AG04450 (cell line): Measurements from ENCODE around the gene OR1I1. TPM values are rescaled to one million over a fixed set of nuclear protein-coding genes. Genes with fewer than 3 reads are reported as not detected.

Experiments used
- CTCF ChIA-PET: fragments of 300-600, 350-600 bp; formaldehyde crosslinking; extraction: SDS; loops from one replicate; lab custom pipeline; 2022; ENCODE audit warnings: antibody characterized with exemption, inconsistent platforms; lab: Charles Lee
- POLR2A ChIA-PET: fragments of 350-600 bp; formaldehyde crosslinking; extraction: SDS; loops from one replicate; lab custom pipeline; 2021; ENCODE audit warnings: antibody characterized with exemption, inconsistent platforms; lab: Yijun Ruan, JAX
- DNase-seq: peaks from one replicate; pipeline ENCODE4 v3.0.0-alpha.2; 2011; ENCODE audit warnings: low read depth, low spot score
- H3K27ac ChIP-seq: one replicate; pipeline ENCODE4 v1.5.1; 2012; ENCODE audit warnings: low read depth, low read length, control low read depth
- H3K27me3 ChIP-seq: one replicate; pipeline ENCODE4 v1.6.0; 2012; ENCODE audit warnings: low read length; ENCODE audit not compliant: control insufficient read depth, insufficient read depth
- H3K4me3 ChIP-seq: 2 replicates; pipeline ENCODE4 v1.5.1; 2011; ENCODE audit warnings: mild to moderate bottlenecking, low read depth, low read length, control low read depth
- H3K9me3 ChIP-seq: 2 replicates; pipeline ENCODE4 v1.5.1; 2012; ENCODE audit warnings: low read length; ENCODE audit not compliant: control insufficient read depth, insufficient read depth
- polyA plus RNA-seq: library from polyadenylated mRNA; depleted of rRNA; stranded (reverse); fragments of >200 nt; gene quantifications from 2 replicates; pipeline ENCODE4 v1.2.3, GENCODE V29; 2011
- TF ChIP-seq, protein P1 (sequence below): IDR thresholded peaks from 2 replicates; pipeline ENCODE4 v1.5.1; 2011; ENCODE audit warnings: low read depth, low read length, control low read depth, inconsistent platforms

OR1I1 gene
- polyA plus RNA-seq, 1 experiment, result not detected

DNA sequence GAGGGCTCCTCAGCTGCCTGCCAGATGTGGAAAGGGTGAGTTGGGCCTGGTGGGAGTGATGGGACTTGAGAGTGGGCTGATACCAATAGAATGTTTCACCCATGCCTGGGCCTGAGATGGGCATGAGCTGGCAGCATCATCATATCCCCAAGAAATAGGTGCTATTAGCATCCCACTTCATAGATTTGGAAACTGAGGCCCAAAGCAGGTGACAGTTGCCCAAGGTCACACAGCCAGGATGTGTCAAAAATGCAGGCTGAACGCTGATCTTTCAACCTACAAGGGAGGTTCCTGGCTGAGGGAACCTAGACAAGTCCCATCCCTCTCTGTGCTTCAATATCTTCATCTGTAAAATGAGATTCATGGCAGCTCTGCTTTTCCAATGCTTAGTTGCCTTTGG, 29.7 kb downstream of the OR1I1 start:
- CTCF ChIA-PET, result no interaction called here
- POLR2A ChIA-PET, result interaction anchor here (0.6 kb wide), 1 partner anchor 157 kb away, joined by 4 read pairs; no protein-coding TSS in a partner anchor
- TF ChIP-seq, protein P1, sequence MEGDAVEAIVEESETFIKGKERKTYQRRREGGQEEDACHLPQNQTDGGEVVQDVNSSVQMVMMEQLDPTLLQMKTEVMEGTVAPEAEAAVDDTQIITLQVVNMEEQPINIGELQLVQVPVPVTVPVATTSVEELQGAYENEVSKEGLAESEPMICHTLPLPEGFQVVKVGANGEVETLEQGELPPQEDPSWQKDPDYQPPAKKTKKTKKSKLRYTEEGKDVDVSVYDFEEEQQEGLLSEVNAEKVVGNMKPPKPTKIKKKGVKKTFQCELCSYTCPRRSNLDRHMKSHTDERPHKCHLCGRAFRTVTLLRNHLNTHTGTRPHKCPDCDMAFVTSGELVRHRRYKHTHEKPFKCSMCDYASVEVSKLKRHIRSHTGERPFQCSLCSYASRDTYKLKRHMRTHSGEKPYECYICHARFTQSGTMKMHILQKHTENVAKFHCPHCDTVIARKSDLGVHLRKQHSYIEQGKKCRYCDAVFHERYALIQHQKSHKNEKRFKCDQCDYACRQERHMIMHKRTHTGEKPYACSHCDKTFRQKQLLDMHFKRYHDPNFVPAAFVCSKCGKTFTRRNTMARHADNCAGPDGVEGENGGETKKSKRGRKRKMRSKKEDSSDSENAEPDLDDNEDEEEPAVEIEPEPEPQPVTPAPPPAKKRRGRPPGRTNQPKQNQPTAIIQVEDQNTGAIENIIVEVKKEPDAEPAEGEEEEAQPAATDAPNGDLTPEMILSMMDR, result no peak
- Histone ChIP-seq H3K27me3 (no peaks in the 10 kb centered on the region), H3K4me3 (no peak overlapping the region), H3K27ac (no peak overlapping the region), H3K9me3 (peaks cover 10% of the 10 kb centered on the region)
- no peak for DNase-seq

DNA sequence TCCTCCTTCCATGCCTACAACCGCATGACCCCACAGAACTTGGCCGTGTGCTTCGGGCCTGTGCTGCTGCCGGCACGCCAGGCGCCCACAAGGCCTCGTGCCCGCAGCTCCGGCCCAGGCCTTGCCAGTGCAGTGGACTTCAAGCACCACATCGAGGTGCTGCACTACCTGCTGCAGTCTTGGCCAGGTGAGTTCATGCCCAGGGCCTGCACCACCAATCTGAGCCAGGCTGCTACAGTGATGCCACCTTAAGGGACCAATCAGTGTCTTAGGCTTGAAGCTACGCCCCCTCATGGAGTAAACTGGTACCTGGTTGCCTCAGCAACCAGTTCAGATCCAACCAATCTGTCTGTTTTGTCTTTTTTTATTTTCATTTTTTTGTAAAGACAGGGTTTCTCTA, 30.4 kb downstream of the OR1I1 start:
- POLR2A ChIA-PET, result interaction anchor here (0.8 kb wide), 1 partner anchor 220 kb away, joined by 3 read pairs; no protein-coding TSS in a partner anchor
- no peaks in the 10 kb centered on the region for H3K27me3 ChIP-seq
- H3K27ac ChIP-seq, result no peak overlapping the region
- CTCF ChIA-PET, result no interaction called here
- H3K9me3 ChIP-seq, result peaks cover 10% of the 10 kb centered on the region
- TF ChIP-seq, protein P1, result peak; percentile 9; the same call in 1 of the 2 replicates
- no peak overlapping the region for H3K4me3 ChIP-seq
- DNase-seq, result no peak

DNA sequence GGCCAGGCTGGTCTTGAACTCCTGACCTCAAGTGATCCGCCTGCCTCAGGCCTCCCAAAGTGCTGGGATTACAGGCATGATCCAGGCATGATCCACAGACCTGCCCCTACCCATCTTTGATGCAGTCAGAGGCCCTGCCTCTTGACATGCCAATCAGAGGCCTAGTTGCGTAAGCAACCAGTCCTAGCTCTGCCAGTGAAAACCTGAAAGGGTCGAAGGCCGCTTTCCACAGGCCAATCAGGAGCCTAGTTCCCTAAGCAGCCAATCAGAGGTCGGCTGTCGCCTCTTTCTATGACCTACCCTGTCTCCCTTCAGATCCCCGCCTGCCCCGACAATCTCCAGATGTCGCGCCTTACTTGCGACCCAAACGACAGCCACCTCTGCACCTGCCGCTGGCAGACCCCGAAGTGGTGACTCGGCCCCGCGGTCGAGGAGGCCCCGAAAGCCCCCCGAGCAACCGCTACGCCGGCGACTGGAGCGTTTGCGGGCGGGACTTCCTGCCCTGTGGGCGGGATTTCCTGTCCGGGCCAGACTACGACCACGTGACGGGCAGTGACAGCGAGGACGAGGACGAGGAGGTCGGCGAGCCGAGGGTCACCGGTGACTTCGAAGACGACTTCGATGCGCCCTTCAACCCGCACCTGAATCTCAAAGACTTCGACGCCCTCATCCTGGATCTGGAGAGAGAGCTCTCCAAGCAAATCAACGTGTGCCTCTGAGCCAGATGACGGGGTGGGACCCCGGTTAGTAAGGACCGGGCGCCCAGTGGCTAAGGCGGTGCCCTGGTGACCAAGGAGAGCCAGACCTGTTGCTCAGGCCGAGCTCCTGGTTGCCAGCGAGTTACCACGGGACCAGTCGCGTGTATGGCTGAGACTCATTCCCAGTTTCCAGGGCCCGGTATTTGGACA, 31.5 kb downstream of the OR1I1 start:
- ChIA-PET CTCF (interaction anchor here (0.7 kb wide), 1 partner anchor 131 kb away, joined by 4 read pairs; no protein-coding TSS in a partner anchor), POLR2A (interaction anchor here (0.8 to 1.5 kb wide), 2 partner anchors 219 to 305 kb away, joined by 3 to 5 read pairs; partner anchors contain the start of gene AKAP8L)
- H3K27me3 ChIP-seq, result no peaks in the 10 kb centered on the region
- TF ChIP-seq, protein P1, result no peak
- peak overlapping the region; percentile 57 for H3K27ac ChIP-seq
- H3K9me3 ChIP-seq, result peaks cover 10% of the 10 kb centered on the region
- DNase-seq, result no peak
- H3K4me3 ChIP-seq, result no peak overlapping the region

DNA sequence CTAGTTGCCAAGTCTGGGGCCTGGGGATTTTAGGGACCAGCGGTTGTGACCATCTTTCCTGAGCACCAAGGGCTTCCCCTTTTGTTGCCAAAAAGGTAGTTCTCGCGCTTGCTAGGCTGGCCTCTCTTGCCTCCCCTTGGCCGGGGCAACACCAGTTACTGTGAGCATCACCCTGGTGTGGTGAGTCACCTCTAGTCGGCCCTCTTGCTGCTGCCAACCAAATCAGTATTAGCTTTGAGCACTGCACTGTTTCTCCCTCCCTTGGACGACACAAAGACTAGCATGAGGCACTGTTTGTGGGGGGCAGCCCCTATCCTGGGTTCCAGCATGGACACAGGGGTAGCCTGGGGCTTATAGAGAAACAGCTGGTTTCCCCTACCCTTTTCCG, 32.1 kb downstream of the OR1I1 start:
- CTCF ChIA-PET, result interaction anchor here (0.7 kb wide), 1 partner anchor 130 kb away, joined by 4 read pairs; no protein-coding TSS in a partner anchor
- peak overlapping the region; percentile 57 for H3K27ac ChIP-seq
- POLR2A ChIA-PET, result interaction anchor here (1.5 kb wide), 1 partner anchor 305 kb away, joined by 5 read pairs; the partner anchor contains the start of gene AKAP8L

More for the DNA sequence above, 32.1 kb downstream of the OR1I1 start:
- no peaks in the 10 kb centered on the region for H3K27me3 ChIP-seq
- no peak for DNase-seq
- H3K9me3 ChIP-seq, result peaks cover 13% of the 10 kb centered on the region
- H3K4me3 ChIP-seq, result no peak overlapping the region
- TF ChIP-seq, protein P1, result no peak
